A673 (cell line): Measurements from ENCODE around the gene NEMP2. TPM values are rescaled to one million over a fixed set of nuclear protein-coding genes. Genes with fewer than 3 reads are reported as not detected.

Experiments
- BruUV-seq: library from RNA; stranded (reverse); fragments of 400-500 nt; replicated peaks from 2 replicates; lab custom pipeline; 2021; lab: Mats Ljungman, UMichigan
- CTCF ChIA-PET: fragments of 300-600 bp; sonication (Branson Sonifier 250); formaldehyde crosslinking; loops from one replicate; lab custom pipeline; 2022; ENCODE audit warnings: antibody characterized with exemption; lab: Charles Lee
- POLR2A ChIA-PET: fragments of 300-600 bp; sonication (Branson Sonifier 250); formaldehyde crosslinking; loops from one replicate; lab custom pipeline; 2022; ENCODE audit warnings: antibody characterized with exemption; ENCODE audit not compliant: low non-redundant PET; lab: Charles Lee
- DNase-seq: peaks from one replicate; pipeline ENCODE4 v3.0.0-alpha.2; 2015; ENCODE audit warnings: low spot score
- H3K27ac ChIP-seq: fragments of 200-600 bp; sonication (generic); 2 replicates; pipeline ENCODE4 v1.5.1; 2016; ENCODE audit warnings: mixed run types, low read depth, mild to moderate bottlenecking, mixed read lengths, antibody characterized with exemption, low read length; ENCODE audit not compliant: poor library complexity, severe bottlenecking
- H3K27me3 ChIP-seq: fragments of 200-600 bp; sonication (generic); replicated peaks from 2 replicates; pipeline ENCODE4 v1.6.1; 2017; ENCODE audit warnings: mixed run types, low read depth, mild to moderate bottlenecking, mixed read lengths, antibody characterized with exemption, low read length; ENCODE audit not compliant: insufficient read depth, poor library complexity
- H3K36me3 ChIP-seq: fragments of 200-600 bp; sonication (generic); 2 replicates; pipeline ENCODE4 v1.6.1; 2016; ENCODE audit warnings: mixed run types, mild to moderate bottlenecking, mixed read lengths, antibody characterized with exemption, low read length; ENCODE audit not compliant: insufficient read depth, poor library complexity, severe bottlenecking
- H3K4me1 ChIP-seq: fragments of 200-600 bp; sonication (generic); 2 replicates; pipeline ENCODE4 v1.6.1; 2017; ENCODE audit warnings: mixed run types, mild to moderate bottlenecking, mixed read lengths, antibody characterized with exemption, low read length; ENCODE audit not compliant: insufficient read depth, poor library complexity, severe bottlenecking
- H3K4me3 ChIP-seq: fragments of 200-600 bp; sonication (generic); 2 replicates; pipeline ENCODE4 v1.5.1; 2016; ENCODE audit warnings: low read depth, mixed run types, mild to moderate bottlenecking, mixed read lengths, low read length; ENCODE audit not compliant: poor library complexity, severe bottlenecking
- H3K9me3 ChIP-seq: fragments of 200-600 bp; sonication (generic); 2 replicates; pipeline ENCODE4 v1.6.1; 2016; ENCODE audit warnings: mixed run types, low read depth, mild to moderate bottlenecking, mixed read lengths, antibody characterized with exemption, low read length; ENCODE audit not compliant: poor library complexity, severe bottlenecking
- CTCF ChIP-seq: fragments of 300-800, 200-600 bp; sonication (generic); conservative IDR thresholded peaks from 2 replicates; pipeline ENCODE4 v1.5.1; 2017; ENCODE audit warnings: low read depth, mild to moderate bottlenecking, antibody characterized with exemption, low read length, moderate library complexity, mixed read lengths
- EZH2 ChIP-seq: fragments of 200-600 bp; sonication (generic); IDR thresholded peaks from 2 replicates; pipeline ENCODE4 v1.6.1; 2017; ENCODE audit warnings: borderline replicate concordance, low read depth, mild to moderate bottlenecking, mixed read lengths, antibody characterized with exemption, low read length; ENCODE audit not compliant: poor library complexity, severe bottlenecking
- intact Hi-C: fragments of 100-400 bp; cut with micrococcal nuclease; formaldehyde crosslinking; loops from one replicate; pipeline ENCODE4 v1.10.0; 2022; ENCODE audit not compliant: unreplicated experiment
- total RNA-seq: library from RNA; stranded (reverse); gene quantifications from 2 replicates; pipeline ENCODE4 v1.2.3, GENCODE V29; 2021

Gene NEMP2
- total RNA-seq, 1 experiment from 2014 or later: 12.6 TPM

- BruUV-seq: no TSS peak
- no peak for DNase-seq
These were observed 13.4 kb upstream of the NEMP2 start for GRCh38 chr2:190547886-190548285.

GRCh38 chr2:190546734-190547133, 12.2 kb upstream of the NEMP2 start:
- Histone ChIP-seq H3K27me3 (no peaks in the 10 kb centered on the region), H3K9me3 (no peaks in the 10 kb centered on the region), H3K4me3 (no peak overlapping the region), H3K36me3 (no peaks in the 10 kb centered on the region), H3K27ac (no peak overlapping the region), H3K4me1 (peaks cover 3% of the 10 kb centered on the region)
- no peak for TF ChIP-seq CTCF
- no peak for TF ChIP-seq EZH2
- no peak for DNase-seq
- CTCF ChIA-PET: no interaction called here
- POLR2A ChIA-PET: no interaction called here
- BruUV-seq: no TSS peak
- intact Hi-C loops: no loop called here

More at GRCh38 chr2:190547886-190548285, 13.4 kb upstream of the NEMP2 start:
- intact Hi-C loops: no loop called here
- Histone ChIP-seq H3K4me1 (peaks cover 3% of the 10 kb centered on the region), H3K27me3 (no peaks in the 10 kb centered on the region), H3K9me3 (no peaks in the 10 kb centered on the region), H3K36me3 (no peaks in the 10 kb centered on the region), H3K27ac (no peak overlapping the region), H3K4me3 (no peak overlapping the region)
- TF ChIP-seq EZH2 (no peak), CTCF (no peak)
- POLR2A ChIA-PET: no interaction called here
- CTCF ChIA-PET: no interaction called here

- TF ChIP-seq EZH2: no peak
- TF ChIP-seq CTCF: no peak
- ChIA-PET CTCF (no interaction called here), POLR2A (no interaction called here)
- H3K9me3 ChIP-seq: no peaks in the 10 kb centered on the region
- intact Hi-C loops: no loop called here
- DNase-seq: no peak
- H3K27ac ChIP-seq: peak overlapping the region; percentile 8
- no peaks in the 10 kb centered on the region for H3K27me3 ChIP-seq
- peaks cover 3% of the 10 kb centered on the region for H3K4me1 ChIP-seq
- H3K4me3 ChIP-seq: peak overlapping the region; percentile 20
- BruUV-seq: no TSS peak
- no peaks in the 10 kb centered on the region for H3K36me3 ChIP-seq
These were observed 11.2 kb upstream of the NEMP2 start for GRCh38 chr2:190545555-190546385.
